B cell (primary cell): ENCODE measurements around the gene ANKS4B. TPM values are rescaled to one million over a fixed set of nuclear protein-coding genes. Genes with fewer than 3 reads are reported as not detected.

Experiments
- ATAC-seq: fragments of 200-7000 bp; cut with Tn5 transposase; one replicate; pipeline ENCODE4 v1.10.0; 2021; ENCODE audit warnings: low read depth, mild to moderate bottlenecking, moderate number of reproducible peaks, moderate library complexity
- CTCF ChIA-PET: fragments of 350-600 bp; sonication (Branson Sonifier 250); formaldehyde crosslinking; loops from one replicate; lab custom pipeline; 2021; ENCODE audit warnings: antibody characterized with exemption, inconsistent platforms; lab: Charles Lee
- POLR2A ChIA-PET: fragments of 350-600 bp; sonication (Branson Sonifier 250); formaldehyde crosslinking; loops from one replicate; lab custom pipeline; 2021; ENCODE audit warnings: antibody characterized with exemption; lab: Charles Lee
- DNase-seq: peaks from one replicate; pipeline ENCODE4 v3.0.0; 2013
- H2AFZ ChIP-seq: 2 replicates; pipeline ENCODE4 v1.6.1; 2012; ENCODE audit warnings: mild to moderate bottlenecking, low read depth, low read length; ENCODE audit not compliant: insufficient read depth, poor library complexity, severe bottlenecking
- H3K27ac ChIP-seq, 2 donors: 1 replicate in 1 of 2; 2 replicates in 1 of 2; pipeline ENCODE4 v1.5.1; 2012 to 2013; ENCODE audit warnings: low read length in 2 of 2, mild to moderate bottlenecking in 2 of 2, moderate library complexity in 1 of 2
- H3K27me3 ChIP-seq, 4 experiments: fragments of 200-600 bp in 1 of 4; sonication (generic) in 1 of 4; replicated peaks in 1 of 4; 1 replicate in 2 of 4; 2 replicates in 2 of 4; pipeline versions ENCODE4 v1.6.1 to v1.7.0; 2013 to 2016; ENCODE audit warnings: low read length in 3 of 4, mild to moderate bottlenecking in 2 of 4, mixed read lengths in 1 of 4, moderate library complexity in 1 of 4; ENCODE audit not compliant: insufficient read depth in 4 of 4, control insufficient read depth in 3 of 4; ENCODE audit errors: control extremely low read depth in 1 of 4
- H3K36me3 ChIP-seq, 2 experiments: replicated peaks in 1 of 2; 1 replicate in 1 of 2; 2 replicates in 1 of 2; pipeline versions ENCODE4 v1.6.1 to v1.7.1; 2013; ENCODE audit warnings: low read length in 1 of 2; ENCODE audit not compliant: insufficient read depth in 2 of 2, control insufficient read depth in 1 of 2; ENCODE audit errors: control extremely low read depth in 1 of 2, extremely low read depth in 1 of 2
- H3K4me1 ChIP-seq, 2 donors: fragments of 200-600 bp in 1 of 2; sonication (generic) in 1 of 2; 1 replicate in 1 of 2; 2 replicates in 1 of 2; pipeline versions ENCODE4 v1.5.1 to v1.6.1; 2013 to 2017; ENCODE audit warnings: low read length in 2 of 2; ENCODE audit not compliant: control insufficient read depth in 2 of 2, insufficient read depth in 2 of 2
- H3K4me2 ChIP-seq: replicated peaks from 2 replicates; pipeline ENCODE3; 2012; ENCODE audit warnings: mild to moderate bottlenecking, low read depth, low read length; ENCODE audit not compliant: poor library complexity, severe bottlenecking
- H3K4me3 ChIP-seq, 5 experiments: fragments of 200-600 bp in 1 of 5; sonication (generic) in 1 of 5; 1 replicate in 3 of 5; 2 replicates in 2 of 5; pipeline versions ENCODE4 v1.5.1 to v1.7.0; 2011 to 2016; ENCODE audit warnings: low read length in 4 of 5, mild to moderate bottlenecking in 4 of 5, low read depth in 2 of 5, control low read depth in 1 of 5, moderate library complexity in 1 of 5; ENCODE audit not compliant: insufficient read depth in 1 of 5; ENCODE audit errors: control extremely low read depth in 1 of 5, extremely low read depth in 1 of 5
- H3K79me2 ChIP-seq: fragments of 200-600 bp; sonication (generic); one replicate; pipeline ENCODE4 v1.6.0; 2016; ENCODE audit warnings: low read length; ENCODE audit not compliant: control insufficient read depth, insufficient read depth
- H3K9ac ChIP-seq: fragments of 200-600 bp; sonication (generic); 2 replicates; pipeline ENCODE4 v1.6.1; 2017; ENCODE audit warnings: mild to moderate bottlenecking, low read length, moderate library complexity
- H3K9me3 ChIP-seq, 3 donors: one replicate each; pipeline versions ENCODE4 v1.6.1 to v1.7.1; 2013; ENCODE audit warnings: low read length in 2 of 3; ENCODE audit not compliant: control insufficient read depth in 2 of 3, insufficient read depth in 1 of 3; ENCODE audit errors: control extremely low read depth in 1 of 3
- H4K20me1 ChIP-seq: 2 replicates; pipeline ENCODE4 v1.6.0; 2012; ENCODE audit warnings: mild to moderate bottlenecking, low read length; ENCODE audit not compliant: insufficient read depth, control insufficient read depth, poor library complexity, severe bottlenecking
- H3K27ac Mint-ChIP-seq: one replicate; pipeline ENCODE4 v1.8.0; 2021; ENCODE audit warnings: mixed read lengths
- H3K27me3 Mint-ChIP-seq: one replicate; pipeline ENCODE4 v1.8.0; 2021; ENCODE audit warnings: mixed read lengths
- H3K4me1 Mint-ChIP-seq: one replicate; pipeline ENCODE4 v1.8.0; 2021; ENCODE audit warnings: mixed read lengths
- H3K4me3 Mint-ChIP-seq: one replicate; pipeline ENCODE4 v1.8.0; 2021; ENCODE audit warnings: mixed read lengths
- H3K9me3 Mint-ChIP-seq: one replicate; pipeline ENCODE4 v1.8.0; 2022; ENCODE audit warnings: mixed read lengths; ENCODE audit not compliant: insufficient read depth
- CTCF ChIP-seq: fragments of 200-600 bp; IDR thresholded peaks from one replicate; pipeline ENCODE4 v1.8.0; 2022; ENCODE audit warnings: antibody characterized with exemption, mild to moderate bottlenecking
- EZH2 ChIP-seq: IDR thresholded peaks from 2 replicates; pipeline ENCODE4 v1.6.1; 2012; ENCODE audit warnings: borderline replicate concordance, low read depth, mild to moderate bottlenecking, moderate library complexity, low read length; ENCODE audit not compliant: insufficient read depth, poor library complexity, severe bottlenecking
- WGBS: methylation state at CpG from one replicate; pipeline ENCODE4 v1.1.5; 2013; ENCODE audit warnings: missing lambda C conversion rate; ENCODE audit not compliant: insufficient coverage; 5-methylcytosine and 5-hydroxymethylcytosine counted together
- intact Hi-C: fragments of 100-400 bp; cut with micrococcal nuclease; formaldehyde crosslinking; loops from one replicate; pipeline ENCODE4 v1.10.0; 2022
- polyA plus RNA-seq: library from polyadenylated mRNA; depleted of rRNA; stranded (reverse); fragments of >200 nt; gene quantifications from 2 replicates; pipeline ENCODE4 v1.2.3, GENCODE V29; 2012
- total RNA-seq, 2 donors: library from RNA; stranded (reverse); fragments of 120-200 nt in 1 of 2; gene quantifications; 1 replicate in 1 of 2; 2 replicates in 1 of 2; pipeline versions ENCODE4 v1.2.3 to v1.2.4, GENCODE V29; 2013 to 2022

ANKS4B gene
- total and polyA plus RNA-seq, 2 donors (not counting 1 experiment from before 2014, with no cell fraction given): not detected

GRCh38 chr16:21233045-21233520 lies 416 bp upstream of the ANKS4B start:
- H3K36me3 ChIP-seq: no peaks in the 10 kb centered on the region
- 100% methylated on average over 1 of the region's 1 CpG for WGBS
- ChIA-PET POLR2A (no interaction called here), CTCF (interaction anchor here (0.6 to 1.2 kb wide), 2 partner anchors 39 to 76 kb away, joined by 3 to 4 read pairs; no protein-coding TSS in a partner anchor)
- H3K4me1 ChIP-seq: no peaks in the 10 kb centered on the region
- peaks cover 0 to 13% (median 1%) of the 10 kb centered on the region in 4 experiments for H3K27me3 ChIP-seq
- H4K20me1 ChIP-seq: no peaks in the 10 kb centered on the region
- H3K4me1 Mint-ChIP-seq: no peaks in the 10 kb centered on the region
- H3K4me2 ChIP-seq: no peak overlapping the region
- H3K27me3 Mint-ChIP-seq: peaks cover 52% of the 10 kb centered on the region
- no peak overlapping the region for H3K27ac ChIP-seq
- peaks cover 0 to 2% (median 0%) of the 10 kb centered on the region in 3 donors for H3K9me3 ChIP-seq
- no peak overlapping the region for H3K4me3 ChIP-seq
- H3K27ac Mint-ChIP-seq: no peak overlapping the region
- H3K9ac ChIP-seq: no peak overlapping the region
- H2AFZ ChIP-seq: no peak overlapping the region
- no peaks in the 10 kb centered on the region for H3K79me2 ChIP-seq
- ATAC-seq: no peak
- no peak for TF ChIP-seq EZH2
- TF ChIP-seq CTCF: no peak
- intact Hi-C loops: no loop called here
- H3K4me3 Mint-ChIP-seq: no peak overlapping the region
- DNase-seq: no peak
- peaks cover 5% of the 10 kb centered on the region for H3K9me3 Mint-ChIP-seq

GRCh38 chr16:21235199-21235585 lies 1.7 kb downstream of the ANKS4B start:
- Histone ChIP-seq H3K4me3 (no peak overlapping the region), H3K4me1 (no peaks in the 10 kb centered on the region), H3K27me3 (peaks cover 0 to 13% (median 0%) of the 10 kb centered on the region in 4 experiments), H3K27ac (no peak overlapping the region), H4K20me1 (no peaks in the 10 kb centered on the region), H3K79me2 (no peaks in the 10 kb centered on the region), H3K9ac (no peak overlapping the region), H2AFZ (no peak overlapping the region), H3K36me3 (no peaks in the 10 kb centered on the region), H3K4me2 (no peak overlapping the region), H3K9me3 (peaks cover 0 to 2% (median 0%) of the 10 kb centered on the region in 3 donors)
- Mint-ChIP-seq H3K9me3 (peaks cover 5% of the 10 kb centered on the region), H3K27ac (no peak overlapping the region), H3K4me3 (no peak overlapping the region), H3K4me1 (no peaks in the 10 kb centered on the region), H3K27me3 (peaks cover 34% of the 10 kb centered on the region)
- DNase-seq (no peak), ATAC-seq (no peak)
- intact Hi-C loops: no loop called here
- TF ChIP-seq EZH2: no peak
- TF ChIP-seq CTCF: no peak
- CTCF ChIA-PET: no interaction called here
- POLR2A ChIA-PET: no interaction called here
- WGBS: 89% methylated on average over 3 of the region's 3 CpGs
